ENCODE data around the gene CPEB3.

- TF ChIP-seq CTCF (IDR thresholded peaks at IDR 0.05) = no peak
- no peak for TF ChIP-seq POLR2AphosphoS5 (IDR thresholded peaks at IDR 0.05; ENCODE audit: insufficient read depth in 1 of 2, low read depth in 1 of 2)
- TF ChIP-seq POLR2A (IDR thresholded peaks at IDR 0.05) = no peak
These were observed 51.7 kb downstream of the CPEB3 start for GRCh38 chr10:92239151-92239599.

Data from vagina (tissue), 2 donors.